Kidney epithelial cell (primary cell): ENCODE results near the gene INPP5B. TPM values are rescaled to one million over a fixed set of nuclear protein-coding genes. Genes with fewer than 3 reads are reported as not detected.
"Not testable (repeated sequence)": the region's sequence is repeated elsewhere in the genome, so short reads cannot be mapped to it uniquely, and the experiment has no call there.

Experiments used
- DNase-seq: peaks from one replicate; pipeline ENCODE4 v3.0.0-alpha.2; 2010; ENCODE audit warnings: low read depth
- H3K27me3 ChIP-seq: 2 replicates; pipeline ENCODE4 v1.6.0; 2011; ENCODE audit warnings: low read length; ENCODE audit not compliant: control insufficient read depth, insufficient read depth
- H3K36me3 ChIP-seq: 2 replicates; pipeline ENCODE4 v1.5.1; 2011; ENCODE audit warnings: low read length; ENCODE audit not compliant: control insufficient read depth, insufficient read depth
- H3K4me3 ChIP-seq: 2 replicates; pipeline ENCODE4 v1.5.1; 2011; ENCODE audit warnings: low read depth, mild to moderate bottlenecking, control low read depth, low read length
- total RNA-seq: library from RNA; depleted of rRNA; stranded (reverse); fragments of >200 nt; gene quantifications from 2 replicates; pipeline ENCODE4 v1.2.3, GENCODE V29; 2015
- TF ChIP-seq, protein P1 (sequence below): IDR thresholded peaks from 2 replicates; pipeline ENCODE4 v1.5.1; 2011; ENCODE audit warnings: mild to moderate bottlenecking, moderate library complexity, low read length, control low read depth, inconsistent platforms; ENCODE audit not compliant: insufficient read depth, poor library complexity, severe bottlenecking

The INPP5B gene
- total RNA-seq, 1 donor from 2014 or later: 18.9 TPM

DNA sequence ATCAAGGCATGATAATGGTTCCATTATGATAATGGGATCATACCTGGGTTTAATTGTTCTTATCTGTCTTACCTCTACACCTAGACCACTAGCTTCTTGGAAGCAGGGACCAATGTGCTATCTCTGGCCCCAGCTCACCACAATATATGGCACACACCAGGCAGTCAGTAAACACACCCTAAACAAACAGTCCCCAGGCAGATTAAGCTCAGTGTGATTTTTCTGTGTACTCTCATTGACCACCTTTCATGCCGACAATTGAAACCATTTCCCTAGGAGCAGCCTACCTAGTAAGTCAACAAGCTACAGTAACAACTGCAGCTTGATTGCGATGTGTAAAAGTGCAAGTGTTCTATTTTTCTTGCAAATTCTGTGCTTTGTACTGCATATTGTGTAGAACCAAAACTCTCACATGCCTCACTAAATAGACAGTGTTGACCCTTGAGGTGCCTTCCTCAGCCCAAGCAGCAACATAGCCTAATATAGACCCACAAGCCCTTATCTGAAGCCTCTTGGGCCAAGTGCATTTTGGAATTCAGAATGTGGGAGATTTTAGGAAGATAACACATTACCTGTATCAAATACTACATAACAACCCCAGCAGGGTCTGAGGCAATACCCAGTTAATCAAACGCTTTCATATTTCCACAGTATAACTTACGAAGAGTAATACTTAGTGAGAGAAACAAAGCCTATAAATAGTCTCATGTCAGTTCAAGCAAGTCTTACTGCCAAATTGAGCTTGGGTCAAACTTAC, 32.0 kb downstream of the INPP5B start:
- no peak for DNase-seq
- no peak overlapping the region for H3K4me3 ChIP-seq
- H3K36me3 ChIP-seq: no peaks in the 10 kb centered on the region
- no peaks in the 10 kb centered on the region for H3K27me3 ChIP-seq
- TF ChIP-seq, protein P1, sequence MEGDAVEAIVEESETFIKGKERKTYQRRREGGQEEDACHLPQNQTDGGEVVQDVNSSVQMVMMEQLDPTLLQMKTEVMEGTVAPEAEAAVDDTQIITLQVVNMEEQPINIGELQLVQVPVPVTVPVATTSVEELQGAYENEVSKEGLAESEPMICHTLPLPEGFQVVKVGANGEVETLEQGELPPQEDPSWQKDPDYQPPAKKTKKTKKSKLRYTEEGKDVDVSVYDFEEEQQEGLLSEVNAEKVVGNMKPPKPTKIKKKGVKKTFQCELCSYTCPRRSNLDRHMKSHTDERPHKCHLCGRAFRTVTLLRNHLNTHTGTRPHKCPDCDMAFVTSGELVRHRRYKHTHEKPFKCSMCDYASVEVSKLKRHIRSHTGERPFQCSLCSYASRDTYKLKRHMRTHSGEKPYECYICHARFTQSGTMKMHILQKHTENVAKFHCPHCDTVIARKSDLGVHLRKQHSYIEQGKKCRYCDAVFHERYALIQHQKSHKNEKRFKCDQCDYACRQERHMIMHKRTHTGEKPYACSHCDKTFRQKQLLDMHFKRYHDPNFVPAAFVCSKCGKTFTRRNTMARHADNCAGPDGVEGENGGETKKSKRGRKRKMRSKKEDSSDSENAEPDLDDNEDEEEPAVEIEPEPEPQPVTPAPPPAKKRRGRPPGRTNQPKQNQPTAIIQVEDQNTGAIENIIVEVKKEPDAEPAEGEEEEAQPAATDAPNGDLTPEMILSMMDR: no peak

DNA sequence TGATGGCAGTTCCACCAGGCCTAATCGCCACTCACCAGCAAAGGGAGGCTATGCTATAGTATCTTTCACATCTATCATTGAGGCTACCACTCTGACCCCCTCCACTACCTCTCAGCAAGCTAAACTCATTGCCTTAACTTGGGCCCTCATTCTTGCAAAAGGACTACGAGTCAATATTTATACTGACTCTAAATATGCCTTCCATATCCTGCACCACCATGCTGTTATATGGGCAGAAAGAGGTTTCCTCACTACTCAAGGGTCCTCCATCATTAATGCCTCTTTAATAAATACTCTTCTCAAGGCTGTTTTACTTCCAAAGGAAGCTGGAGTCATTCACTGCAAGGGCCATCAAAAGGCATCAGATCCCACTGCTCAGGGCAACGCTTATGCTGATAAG, 35.4 kb downstream of the INPP5B start:
- not testable (repeated sequence) for H3K27me3 ChIP-seq, H3K4me3 ChIP-seq, DNase-seq, H3K36me3 ChIP-seq

DNA sequence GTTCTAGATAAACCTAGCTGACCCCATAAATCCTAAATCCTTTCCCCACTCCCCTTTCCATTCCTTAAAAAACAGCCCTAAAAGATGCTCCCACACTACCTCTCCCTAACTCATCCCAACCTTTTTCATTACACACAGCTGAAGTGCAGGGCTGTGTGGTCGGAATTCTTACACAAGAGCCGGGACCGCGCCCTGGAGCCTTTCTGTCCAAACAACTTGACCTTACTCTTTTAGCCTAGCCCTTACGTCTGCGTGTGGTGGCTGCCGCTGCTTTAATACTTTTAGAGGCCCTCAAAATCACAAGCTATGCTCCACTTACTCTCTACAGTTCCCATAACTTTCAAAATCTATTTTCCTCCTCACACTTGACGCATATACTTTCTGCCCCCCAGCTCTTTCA, 36.0 kb downstream of the INPP5B start:
- DNase-seq, H3K36me3 ChIP-seq, H3K27me3 ChIP-seq, H3K4me3 ChIP-seq: not testable (repeated sequence)

DNA sequence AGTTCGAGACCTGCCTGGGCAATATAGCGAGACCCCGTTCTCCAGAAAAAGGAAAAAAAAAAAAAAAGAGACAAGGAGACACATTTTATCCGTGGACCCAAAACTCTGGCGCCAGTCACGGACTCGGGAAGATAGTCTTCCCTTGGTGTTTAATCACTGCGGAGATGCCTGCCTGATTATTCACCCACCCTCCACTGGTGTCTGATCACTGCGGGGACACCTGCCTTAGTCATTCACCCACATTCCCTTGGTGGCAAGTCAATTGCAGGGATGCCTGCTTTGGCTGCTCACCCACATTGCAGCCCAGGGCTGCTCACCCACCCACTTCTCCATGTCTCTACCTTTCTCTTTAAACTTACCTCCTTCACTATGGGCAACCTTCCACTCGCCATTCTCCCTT, 38.3 kb downstream of the INPP5B start:
- not testable (repeated sequence) for H3K4me3 ChIP-seq, DNase-seq, H3K27me3 ChIP-seq, H3K36me3 ChIP-seq

DNA sequence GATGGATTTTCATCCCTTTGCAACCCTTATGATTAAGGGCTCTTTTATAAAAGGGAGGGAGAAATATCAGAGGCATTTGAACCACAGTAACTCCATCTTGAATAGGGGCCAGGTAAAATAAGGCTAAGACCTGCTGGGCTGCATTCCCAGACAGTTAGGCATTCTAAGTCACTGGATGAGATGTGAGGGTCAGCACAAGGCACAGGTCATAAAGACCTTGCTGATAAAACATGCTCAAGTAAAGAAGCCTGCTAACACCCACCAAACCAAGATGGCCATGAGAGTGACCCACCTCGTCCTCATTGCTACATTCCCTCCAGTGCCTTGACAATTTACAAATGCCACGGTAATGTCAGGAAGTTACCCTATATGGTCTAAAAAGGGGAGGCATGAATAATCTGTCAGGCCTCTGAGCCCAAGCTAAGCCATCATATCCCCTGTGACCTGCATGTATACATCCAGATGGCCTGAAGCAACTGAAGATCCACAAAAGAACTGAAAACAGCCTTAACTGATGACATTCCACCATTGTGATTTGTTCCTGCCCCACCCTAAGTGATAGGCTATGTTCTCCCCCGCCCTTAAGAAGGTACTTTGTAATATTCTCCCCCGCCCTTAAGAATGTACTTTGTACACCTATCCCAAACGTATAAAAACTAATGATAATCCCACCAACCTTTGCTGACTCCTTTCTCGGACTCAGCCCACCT, 39.3 kb downstream of the INPP5B start:
- not testable (repeated sequence) for H3K4me3 ChIP-seq, H3K27me3 ChIP-seq, DNase-seq, H3K36me3 ChIP-seq

DNA sequence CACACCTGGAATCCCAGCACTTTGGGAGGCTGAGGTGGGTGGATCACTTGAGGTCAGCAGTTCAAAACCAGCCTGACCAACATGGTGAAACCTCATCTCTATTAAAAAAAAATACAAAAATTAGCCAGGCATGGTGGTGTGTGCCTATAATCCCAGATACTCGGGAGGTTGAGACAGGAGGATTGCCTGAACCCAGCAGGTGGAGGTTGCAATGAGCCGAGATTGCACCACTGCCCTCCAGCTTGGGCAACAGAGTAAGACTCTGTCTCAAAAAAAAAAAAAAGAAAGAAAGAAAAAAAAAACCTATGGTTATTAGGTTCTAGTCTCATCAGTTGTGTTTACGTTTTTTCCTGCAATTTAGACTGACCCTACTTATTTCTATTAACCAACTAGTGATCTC, 40.3 kb downstream of the INPP5B start:
- DNase-seq, H3K36me3 ChIP-seq, H3K27me3 ChIP-seq: not testable (repeated sequence)

DNA sequence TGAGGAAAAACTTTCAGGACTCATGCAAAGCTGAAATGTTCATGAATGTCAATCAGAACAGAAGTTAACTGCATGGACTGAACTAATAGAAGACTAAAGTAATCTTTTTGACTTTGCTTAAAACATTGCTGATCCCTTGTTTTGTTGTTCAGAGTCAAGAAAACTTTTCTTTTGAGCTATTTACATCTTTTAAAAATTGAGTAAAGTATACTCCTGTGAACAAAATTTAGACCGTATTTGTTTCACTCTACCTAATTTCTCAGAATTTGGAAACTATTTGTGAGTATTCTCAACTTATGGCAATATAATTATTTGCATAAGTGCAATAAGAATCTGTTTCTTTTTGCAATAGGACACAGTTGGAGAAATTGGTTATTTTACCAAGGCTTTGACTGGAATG, 41.1 kb downstream of the INPP5B start:
- H3K27me3 ChIP-seq: no peaks in the 10 kb centered on the region
- TF ChIP-seq, protein P1: no peak
- no peak for DNase-seq
- H3K36me3 ChIP-seq: no peaks in the 10 kb centered on the region
- H3K4me3 ChIP-seq: no peak overlapping the region

More for the DNA sequence above, 40.3 kb downstream of the INPP5B start:
- H3K4me3 ChIP-seq: not testable (repeated sequence)

DNA sequence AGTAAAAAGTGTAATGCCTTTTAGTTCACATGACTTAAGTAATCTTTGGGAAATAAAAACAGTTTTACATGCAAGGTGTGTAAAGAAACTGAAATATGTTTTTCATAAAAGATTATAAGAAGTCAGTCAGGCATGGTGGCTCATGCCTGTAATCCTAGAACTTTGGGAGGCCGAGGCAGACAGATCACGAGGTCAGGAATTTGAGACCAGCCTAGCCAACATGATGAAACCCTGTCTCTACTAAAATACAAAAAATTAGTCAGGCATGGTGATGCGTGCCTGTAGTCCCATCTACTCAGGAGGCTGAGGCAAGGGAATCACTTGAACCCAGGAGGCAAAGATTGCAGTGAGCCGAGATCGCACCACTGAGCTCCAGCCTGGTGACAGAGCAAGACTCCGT, 42.9 kb downstream of the INPP5B start:
- not testable (repeated sequence) for H3K4me3 ChIP-seq, H3K27me3 ChIP-seq, H3K36me3 ChIP-seq, DNase-seq

DNA sequence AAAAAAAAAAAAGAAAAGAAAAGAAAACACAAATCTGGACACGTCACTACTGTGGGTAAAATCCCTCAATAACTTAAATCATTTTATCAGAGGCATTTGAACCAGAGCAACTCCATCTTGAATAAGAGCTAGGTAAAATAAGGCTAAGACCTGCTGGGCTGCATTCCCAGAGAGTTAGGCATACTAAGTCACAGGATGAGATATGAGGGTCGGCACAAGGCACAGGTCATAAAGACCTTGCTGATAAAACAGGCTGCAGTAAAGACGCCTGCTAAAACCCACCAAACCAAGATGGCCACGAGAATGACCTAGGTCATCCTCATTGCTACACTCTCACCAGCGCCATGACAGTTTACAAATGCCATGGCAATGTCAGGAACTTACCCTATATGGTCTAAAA, 43.9 kb downstream of the INPP5B start:
- Histone ChIP-seq H3K4me3 (no peak overlapping the region), H3K27me3 (no peaks in the 10 kb centered on the region), H3K36me3 (no peaks in the 10 kb centered on the region)
- no peak for DNase-seq
- TF ChIP-seq, protein P1: no peak
